Body of pancreas (tissue), 4 donors: ENCODE data around the gene ANKMY1.

Experiments used
- CTCF ChIP-seq, 7 experiments: fragments of 450-650 bp in 4 of 7; fragments of 200-600 bp in 3 of 7; sonication (generic) in 3 of 7; IDR thresholded peaks; one replicate each; pipeline ENCODE4 v1.5.1; 2016 to 2019; ENCODE audit warnings: antibody characterized with exemption in 7 of 7
- POLR2A ChIP-seq, 3 donors: fragments of 450-650 bp; IDR thresholded peaks; one replicate each; pipeline ENCODE4 v1.6.1; 2016; ENCODE audit warnings: antibody characterized with exemption in 3 of 3, mild to moderate bottlenecking in 2 of 3

- no peak for TF ChIP-seq CTCF (IDR thresholded peaks at IDR 0.05)
- no peak for TF ChIP-seq POLR2A (IDR thresholded peaks at IDR 0.05)
These were observed 43.5 kb upstream of the ANKMY1 start for GRCh38 chr2:240601061-240601830.
